HG03521 (cell line): Measurements from ENCODE around the gene PTPRN2.
"Not testable (repeated sequence)": the region's sequence is repeated elsewhere in the genome, so short reads cannot be mapped to it uniquely, and the experiment has no call there.

Source experiments
- ATAC-seq: cut with Tn5 transposase; IDR thresholded peaks from one replicate; pipeline ENCODE4 v1.9.1; 2021; ENCODE audit warnings: mild to moderate bottlenecking, moderate library complexity; ENCODE audit not compliant: unreplicated experiment

PTPRN2 gene

GRCh38 chr7:158473946-158474345 is 113.7 kb downstream of the PTPRN2 start:
- ATAC-seq = no peak

DNA sequence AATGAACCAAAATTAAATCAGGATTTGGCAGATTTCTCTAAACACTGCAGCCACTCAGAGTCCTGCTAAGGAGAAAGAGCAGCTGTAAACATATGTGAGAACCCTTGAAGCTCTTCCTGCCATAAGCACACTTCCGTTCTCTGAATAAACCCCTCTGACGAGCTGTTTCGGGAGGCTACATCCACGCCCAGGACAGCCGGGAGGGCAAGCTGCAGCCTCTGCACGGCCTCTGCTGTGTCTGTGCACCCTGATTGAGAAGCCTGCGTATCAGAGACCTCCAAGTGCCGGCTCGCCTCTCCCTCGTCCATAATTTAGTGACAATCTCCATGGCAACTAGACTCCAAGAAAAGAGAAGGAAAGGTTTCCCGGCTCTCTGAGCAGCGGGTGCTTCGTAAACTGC is 114.4 kb downstream of the PTPRN2 start:
- no peak for ATAC-seq

DNA sequence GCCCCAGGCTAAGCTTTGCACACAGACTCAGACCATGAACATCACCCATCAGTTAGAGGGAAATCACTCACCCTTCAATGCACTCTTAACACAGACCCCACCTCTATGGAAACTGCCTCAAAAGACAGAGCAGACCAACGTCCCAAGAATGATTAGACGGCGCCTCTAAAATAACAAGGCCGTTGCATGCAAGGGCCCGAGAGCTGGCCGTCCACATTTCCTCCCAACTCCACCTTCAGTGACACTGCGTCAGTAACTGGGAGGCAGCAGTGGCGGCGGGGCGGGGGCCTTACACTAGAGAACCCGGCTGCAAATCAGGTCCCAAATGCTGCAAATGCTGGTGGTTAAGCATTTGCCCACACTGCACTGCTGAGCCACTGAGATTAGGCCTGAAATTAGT is 115.0 kb downstream of the PTPRN2 start:
- ATAC-seq = no peak

GRCh38 chr7:158471716-158472115 is 115.9 kb downstream of the PTPRN2 start:
- no peak for ATAC-seq

GRCh38 chr7:158470336-158470735 is 117.3 kb downstream of the PTPRN2 start:
- no peak for ATAC-seq

DNA sequence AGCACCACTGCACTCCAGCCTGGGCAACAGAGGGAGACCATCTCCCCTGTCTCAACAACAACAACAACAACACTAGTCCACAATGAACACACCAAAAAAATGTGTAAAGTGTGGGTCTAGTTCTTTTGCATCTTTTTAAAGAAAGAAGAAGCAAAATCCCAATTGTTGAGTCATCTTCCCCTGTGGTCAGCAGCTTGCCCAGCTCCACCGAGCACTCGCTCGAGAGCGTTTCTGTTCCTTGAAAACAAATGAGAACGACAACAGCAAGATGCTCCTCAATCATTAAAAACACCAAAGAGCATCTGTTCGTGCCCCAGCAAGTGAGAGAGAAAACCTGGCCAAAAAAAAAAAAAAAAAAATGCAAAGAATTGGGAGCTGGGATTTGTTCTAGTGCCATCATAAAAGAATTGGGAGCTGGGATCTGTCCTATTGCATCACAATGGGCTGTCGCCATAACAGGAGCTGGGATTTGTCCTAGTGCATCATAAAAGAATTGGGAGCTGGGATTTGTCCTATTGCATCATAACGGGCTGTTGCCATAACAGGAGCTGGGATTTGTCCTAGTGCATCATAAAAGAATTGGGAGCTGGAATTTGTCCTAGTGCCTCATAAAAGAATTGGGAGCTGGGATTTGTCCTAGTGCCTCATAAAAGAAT is 118.1 kb downstream of the PTPRN2 start:
- no peak for ATAC-seq

DNA sequence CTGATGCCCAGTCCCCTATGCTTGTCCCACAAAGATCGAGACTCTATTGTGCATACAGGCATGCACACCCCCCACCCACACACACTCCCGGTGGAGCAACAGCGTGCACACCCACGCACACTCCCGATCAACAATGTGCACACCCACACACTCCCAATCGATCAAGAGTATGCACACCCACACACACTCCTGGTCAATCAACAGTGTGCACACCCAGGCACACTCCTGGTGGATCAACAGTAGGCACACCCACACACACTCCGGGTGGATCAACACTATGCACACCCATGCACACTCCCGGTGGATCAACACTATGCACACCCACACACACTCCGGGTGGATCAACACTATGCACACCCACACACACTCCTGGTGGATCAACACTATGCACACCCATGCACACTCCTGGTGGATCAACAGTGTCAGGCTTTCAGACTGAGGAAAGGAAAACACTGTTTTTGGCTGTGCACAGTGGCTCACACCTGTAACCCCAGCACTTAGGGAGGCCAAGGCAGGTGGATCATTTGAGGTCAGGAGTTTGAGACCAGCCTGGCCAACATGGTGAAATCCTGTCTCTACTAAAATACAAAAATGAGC is 118.8 kb downstream of the PTPRN2 start:
- ATAC-seq = no peak

DNA sequence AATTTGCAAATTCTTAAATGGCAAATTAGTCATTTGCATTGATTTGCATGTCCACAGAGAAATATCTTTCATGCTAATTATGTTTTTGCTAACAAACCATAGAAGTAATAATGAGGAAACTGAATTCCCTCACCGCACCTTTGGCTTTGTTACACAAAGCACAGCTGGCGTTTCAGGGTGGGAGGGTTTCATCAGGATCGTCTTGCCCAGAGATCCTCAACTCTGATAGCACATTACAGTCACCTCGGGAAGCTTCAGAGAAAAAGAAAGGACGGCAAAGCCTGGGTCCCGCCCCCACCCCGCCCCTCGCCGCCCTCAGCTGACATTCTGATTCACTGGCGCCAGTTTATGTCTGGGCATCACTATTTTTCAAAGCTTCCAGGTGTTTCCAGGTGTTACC is 119.4 kb downstream of the PTPRN2 start:
- ATAC-seq = no peak

- ATAC-seq = no peak
Measured at GRCh38 chr7:158467562-158467961, 120.1 kb downstream of the PTPRN2 start.

DNA sequence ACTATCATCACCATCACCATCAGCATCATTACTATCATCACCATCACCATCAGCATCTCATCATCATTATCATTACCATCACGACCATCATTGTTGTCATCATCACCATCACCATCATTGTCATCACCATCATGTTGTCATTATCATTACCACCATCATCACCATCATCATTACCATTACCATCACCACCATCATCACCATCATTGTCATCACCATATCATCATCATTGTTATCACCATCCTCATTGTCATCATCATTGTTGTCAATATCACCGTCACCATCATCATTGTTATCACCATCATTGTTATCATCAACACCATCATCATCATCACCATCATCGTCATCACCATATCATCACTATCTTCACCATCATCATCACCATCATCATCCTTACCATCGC is 124.3 kb downstream of the PTPRN2 start:
- ATAC-seq = no peak

GRCh38 chr7:158461824-158462223 is 125.8 kb downstream of the PTPRN2 start:
- no peak for ATAC-seq

GRCh38 chr7:158460665-158461064 is 127.0 kb downstream of the PTPRN2 start:
- no peak for ATAC-seq

GRCh38 chr7:158458716-158459282 is 128.8 kb downstream of the PTPRN2 start:
- no peak for ATAC-seq

GRCh38 chr7:158458096-158458495 is 129.5 kb downstream of the PTPRN2 start:
- ATAC-seq = no peak

DNA sequence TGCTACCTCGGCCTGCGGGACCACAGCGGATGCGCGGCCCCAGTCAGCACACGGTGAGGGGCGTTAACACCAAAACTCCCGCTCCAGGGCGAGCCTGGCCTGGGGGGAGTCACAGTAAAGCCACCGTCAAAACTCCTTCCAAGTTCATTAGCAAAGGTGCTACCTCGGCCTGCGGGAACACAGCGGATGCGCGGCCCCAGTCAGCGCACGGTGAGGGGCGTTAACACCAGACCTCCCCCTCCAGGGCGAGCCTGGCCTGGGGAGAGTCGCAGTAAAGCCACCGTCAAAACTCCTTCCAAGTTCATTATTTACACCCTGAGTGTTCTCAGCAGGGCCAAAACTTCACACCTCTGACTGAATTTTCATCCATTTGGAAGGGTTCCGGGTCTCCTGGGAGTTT is 130.0 kb downstream of the PTPRN2 start:
- ATAC-seq = not testable (repeated sequence)

DNA sequence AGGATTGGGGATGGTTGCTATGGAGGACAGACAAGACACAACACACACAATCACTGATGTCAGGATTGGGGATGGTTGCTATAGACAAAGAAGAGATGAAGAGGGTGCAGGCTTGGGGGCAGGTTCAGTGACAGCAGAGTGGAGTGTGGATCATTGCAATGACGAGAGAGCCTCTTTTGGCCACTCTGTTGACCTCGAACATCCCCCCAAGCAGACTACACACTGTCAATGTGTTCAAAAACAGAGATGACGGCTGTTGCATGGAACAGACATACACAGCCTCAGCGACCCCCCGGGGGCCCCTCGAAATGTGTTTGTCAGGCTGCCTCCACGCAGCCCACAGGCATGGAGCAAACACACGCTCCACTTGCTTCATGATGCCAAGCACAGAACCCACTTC is 133.0 kb downstream of the PTPRN2 start:
- no peak for ATAC-seq

DNA sequence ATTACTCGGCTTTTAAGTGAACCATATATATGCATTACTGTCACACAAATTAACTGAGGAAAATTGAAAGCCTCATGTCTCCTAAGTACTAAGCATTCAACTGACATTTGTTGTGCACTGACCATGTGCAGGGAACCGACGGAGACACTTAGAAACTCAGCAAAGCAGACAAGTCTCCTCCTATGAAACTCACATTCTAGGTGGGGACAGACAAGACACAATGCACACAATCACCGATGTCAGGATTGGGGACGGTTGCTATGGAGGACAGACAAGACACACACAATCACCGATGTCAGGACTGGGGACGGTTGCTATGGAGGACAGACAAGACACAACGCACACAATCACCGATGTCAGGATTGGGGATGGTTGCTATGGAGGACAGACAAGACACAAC is 134.0 kb downstream of the PTPRN2 start:
- ATAC-seq = no peak

DNA sequence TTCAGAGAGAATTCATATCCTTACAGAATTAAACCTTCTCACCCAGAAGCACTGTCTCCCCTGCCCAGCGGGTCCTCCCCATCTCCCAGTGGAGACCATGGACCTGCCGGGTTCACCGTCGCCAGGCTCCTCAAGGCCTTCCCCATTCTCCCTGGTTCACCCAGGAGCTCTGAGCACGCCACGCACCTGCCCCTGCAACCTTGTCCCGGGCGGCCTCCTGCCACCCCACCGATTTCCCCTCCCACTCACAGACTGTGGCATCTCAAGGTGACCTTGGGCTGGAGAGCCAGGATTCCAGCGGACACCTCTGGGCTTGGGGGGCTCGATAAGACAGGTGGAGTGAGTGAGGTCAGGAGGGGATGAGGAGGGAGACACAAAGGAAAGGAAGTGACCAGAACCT is 135.3 kb downstream of the PTPRN2 start:
- no peak for ATAC-seq

DNA sequence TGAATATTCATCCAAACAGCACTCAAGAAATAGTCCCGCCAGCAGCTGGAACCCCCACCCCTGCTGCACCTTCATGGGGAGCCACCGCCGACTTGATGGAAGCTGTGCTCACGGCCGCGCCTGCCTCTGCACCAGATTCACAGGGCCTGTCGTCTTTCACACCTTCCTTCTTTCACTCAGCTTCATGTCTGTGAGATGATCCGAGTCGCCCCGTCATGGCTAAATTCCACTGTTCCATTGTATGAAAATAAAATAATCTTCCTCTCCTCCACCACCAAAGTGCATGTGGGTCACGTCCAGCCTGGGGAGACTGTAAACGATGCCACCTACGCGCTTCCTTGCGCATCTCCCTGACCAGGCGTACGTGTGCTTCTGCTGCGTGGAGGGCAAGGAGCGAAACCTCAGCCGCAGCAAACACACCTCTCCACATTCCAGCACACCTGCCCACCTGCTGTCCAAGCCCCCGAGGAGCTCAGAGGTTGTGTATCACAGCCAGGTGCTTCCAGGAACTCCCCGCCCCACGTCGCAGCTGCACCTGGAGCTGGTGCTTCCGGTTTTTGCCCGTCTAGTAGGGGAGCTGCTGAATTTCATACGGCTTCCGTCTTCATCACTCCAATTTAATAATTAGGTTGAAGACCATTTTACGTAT is 137.0 kb downstream of the PTPRN2 start:
- no peak for ATAC-seq

DNA sequence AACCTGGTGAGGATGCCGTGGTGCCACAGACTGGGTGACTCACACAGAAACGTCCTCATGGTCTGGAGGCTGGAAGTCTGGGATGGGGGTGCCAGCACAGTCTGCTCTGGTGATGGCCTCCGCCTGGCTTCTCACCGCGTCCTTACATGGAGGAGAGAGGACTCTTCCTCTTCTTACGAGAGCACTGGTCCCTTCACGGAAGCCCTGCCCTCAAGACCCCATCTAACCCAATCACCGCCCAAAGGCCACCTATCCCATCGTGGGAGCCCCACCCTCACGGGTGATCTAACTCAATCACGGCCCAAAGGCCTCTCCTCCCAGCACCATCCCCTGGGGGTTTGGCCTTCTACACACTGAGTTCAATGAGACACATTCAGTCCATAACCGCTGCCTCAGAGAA is 137.7 kb downstream of the PTPRN2 start:
- no peak for ATAC-seq

DNA sequence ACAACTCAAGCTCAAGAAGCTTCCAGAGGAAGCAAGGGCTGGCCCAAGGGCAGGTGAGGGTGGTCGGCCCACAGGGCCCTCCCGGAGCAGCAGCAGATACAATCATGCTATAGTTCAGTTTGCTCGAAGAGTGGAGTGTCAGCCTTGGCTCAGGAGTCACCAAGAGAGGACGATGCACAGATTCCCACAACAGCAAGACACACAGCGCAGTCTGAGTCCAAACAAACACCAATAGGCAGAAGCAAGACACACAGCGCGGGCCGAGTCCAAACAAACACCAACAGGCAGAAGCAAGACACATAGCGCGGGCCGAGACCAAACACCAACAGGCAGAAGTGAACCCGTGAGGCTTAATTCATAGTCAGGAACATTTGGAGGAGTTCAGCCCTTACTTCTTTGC is 138.4 kb downstream of the PTPRN2 start:
- no peak for ATAC-seq

- ATAC-seq = no peak
Measured at GRCh38 chr7:158448430-158449100, 139.1 kb downstream of the PTPRN2 start.
